ENCODE results near the gene GPAM. TPM values are rescaled to one million over a fixed set of nuclear protein-coding genes. Genes with fewer than 3 reads are reported as not detected.

GPAM gene
- total and polyA plus RNA-seq, 2 of the 8 experiments (the other 6 are each of a cell fraction or from before 2014, with no cell fraction given): 5.5 to 15.5 TPM

- Histone ChIP-seq H3K79me2 (ENCODE audit: control insufficient read depth in 1 of 2, insufficient read depth in 2 of 2, low read length in 2 of 2) (no peaks in the 10 kb centered on the region), H3K23me2 (ENCODE audit: low read depth, low read length) (peaks cover 2% of the 10 kb centered on the region; the same call in 1 of the 2 replicates), H3K23ac (ENCODE audit: insufficient read length) (no peak overlapping the region), H4K20me1 (replicated peaks in 1 of 2; ENCODE audit: control insufficient read depth in 1 of 2, insufficient read depth in 2 of 2, low read length in 2 of 2) (no peaks in the 10 kb centered on the region), H3K27me3 (replicated peaks in 1 of 4; ENCODE audit: control insufficient read depth in 3 of 4, extremely low read depth in 1 of 4, insufficient read depth in 3 of 4, low read length in 3 of 4) (no peaks in the 10 kb centered on the region), H2BK15ac (ENCODE audit: low read length) (no peak overlapping the region), H2BK5ac (ENCODE audit: low read depth, low read length) (no peak overlapping the region), H3K9ac (replicated peaks in 1 of 4; ENCODE audit: extremely low read depth in 1 of 4, low read depth in 3 of 4, low read length in 3 of 4) (no peak overlapping the region), H3K4ac (replicated peaks; ENCODE audit: insufficient read length, low read depth, low read length) (no peak overlapping the region), H2BK120ac (replicated peaks; ENCODE audit: low read depth, low read length) (no peak overlapping the region), H3K4me3 (ENCODE audit: extremely low read depth in 1 of 4, insufficient read depth in 2 of 4, low read depth in 3 of 4, low read length in 4 of 4) (no peak overlapping the region), H3K79me1 (ENCODE audit: low read depth, low read length) (no peaks in the 10 kb centered on the region), H3K4me1 (replicated peaks in 1 of 4; ENCODE audit: control insufficient read depth in 3 of 4, insufficient read depth in 4 of 4, low read length in 3 of 4) (no peaks in the 10 kb centered on the region; a peak in 1 of 7 replicates), H4K5ac (ENCODE audit: insufficient read length, low read depth, low read length) (no peak overlapping the region), H3K14ac (ENCODE audit: insufficient read length) (no peak overlapping the region), H3K18ac (ENCODE audit: extremely low read depth, low read length) (no peak overlapping the region), H3K36me3 (ENCODE audit: control insufficient read depth in 2 of 4, insufficient read depth in 4 of 4, low read length in 3 of 4) (no peaks in the 10 kb centered on the region), H3K4me2 (ENCODE audit: insufficient read depth in 1 of 2, low read depth in 2 of 2, low read length in 2 of 2) (no peak overlapping the region), H4K8ac (ENCODE audit: extremely low read depth, insufficient read depth, low read length) (no peak overlapping the region), H2AK5ac (ENCODE audit: low read depth, low read length) (no peak overlapping the region), H2BK20ac (ENCODE audit: low read length) (no peak overlapping the region), H2AFZ (ENCODE audit: low read length) (no peak overlapping the region), H2BK12ac (ENCODE audit: low read depth, low read length) (no peak overlapping the region), H3K27ac (ENCODE audit: low read depth, low read length) (no peak overlapping the region), H4K91ac (replicated peaks; ENCODE audit: insufficient read length, low read length) (no peak overlapping the region), H3K9me3 (ENCODE audit: insufficient read depth in 2 of 2, low read depth in 1 of 2, low read length in 1 of 2) (no peaks in the 10 kb centered on the region), H3K56ac (replicated peaks; ENCODE audit: insufficient read length, low read depth, low read length) (no peak overlapping the region)
- 85% methylated on average over 3 of the region's 3 CpGs; no CpG with 5 or more reads in 1 of the 2 experiments for WGBS, 2 experiments (ENCODE audit: extremely low coverage in 1 of 2, insufficient coverage in 1 of 2, insufficient read length in 1 of 2, insufficient replicate concordance in 2 of 2, low coverage in 1 of 2, low lambda C conversion rate in 2 of 2, missing lambda C conversion rate in 1 of 2)
- FAIRE-seq (no peak), DNase-seq (ENCODE audit: low read depth in 1 of 2, low spot score in 2 of 2) (no peak)
- CTCF ChIA-PET (ENCODE audit: partially characterized antibody): interaction anchor here (0.8 to 17.5 kb wide), 3 partner anchors 9 to 196 kb away, joined by 3 to 286 read pairs (median 67); no protein-coding TSS in a partner anchor
- POLR2A ChIA-PET (ENCODE audit: partially characterized antibody): no interaction called here
- no peak for TF ChIP-seq ZNF274 (IDR thresholded peaks at IDR 0.05; ENCODE audit: borderline replicate concordance, extremely low read depth, low read length)
- TF ChIP-seq GTF2F1 (IDR thresholded peaks at IDR 0.05; ENCODE audit: borderline replicate concordance, low read depth, low read length): no peak
- no peak for TF ChIP-seq EZH2 (IDR thresholded peaks at IDR 0.05; ENCODE audit: low read depth, low read length, severe bottlenecking)
- TF ChIP-seq SIX5 (IDR thresholded peaks at IDR 0.05; ENCODE audit: low read depth, low read length): no peak
- TF ChIP-seq EP300 (IDR thresholded peaks at IDR 0.05; ENCODE audit: borderline replicate concordance in 1 of 2, low read depth in 2 of 2, low read length in 2 of 2): no peak
- TF ChIP-seq CHD2 (IDR thresholded peaks at IDR 0.05; ENCODE audit: low read length): no peak
- TF ChIP-seq SIN3A (conservative IDR thresholded peaks at IDR 0.05 in 1 of 2, IDR thresholded peaks at IDR 0.05 in 1 of 2; ENCODE audit: low read depth in 1 of 2, low read length in 2 of 2): no peak
- TF ChIP-seq SP2 (IDR thresholded peaks at IDR 0.05; ENCODE audit: low read length): no peak
- TF ChIP-seq CHD1 (IDR thresholded peaks at IDR 0.05; ENCODE audit: low read depth, low read length): no peak
- no peak for TF ChIP-seq HDAC2 (IDR thresholded peaks at IDR 0.05; ENCODE audit: borderline replicate concordance in 1 of 2, low read depth in 2 of 2, low read length in 2 of 2)
- no peak for TF ChIP-seq ATF2 (IDR thresholded peaks at IDR 0.05; ENCODE audit: low read length)
- no peak for TF ChIP-seq PHF8 (conservative IDR thresholded peaks at IDR 0.05; ENCODE audit: low read depth, low read length)
These were observed 58.7 kb downstream of the GPAM start for GRCh38 chr10:112124866-112125265.

All from H1 (cell line).